CD4-positive, alpha-beta T cell (primary cell): ENCODE results near the gene UPF3A. TPM values are rescaled to one million over a fixed set of nuclear protein-coding genes. Genes with fewer than 3 reads are reported as not detected.

Experiments used
- ATAC-seq: fragments of 200-7000 bp; cut with Tn5 transposase; one replicate; pipeline ENCODE4 v1.10.0; 2022; ENCODE audit warnings: mild to moderate bottlenecking; ENCODE audit not compliant: poor library complexity
- CTCF ChIA-PET: fragments of 350-600 bp; sonication (Branson Sonifier 250); formaldehyde crosslinking; loops from one replicate; lab custom pipeline; 2021; ENCODE audit warnings: antibody characterized with exemption, inconsistent platforms; lab: Charles Lee
- POLR2A ChIA-PET: fragments of 350-600 bp; sonication (Branson Sonifier 250); formaldehyde crosslinking; loops from one replicate; lab custom pipeline; 2021; ENCODE audit warnings: antibody characterized with exemption, inconsistent platforms; lab: Charles Lee
- DNase-seq, 14 experiments: peaks; one replicate each; pipeline ENCODE4 v3.0.0-alpha.2; 2013 to 2020; ENCODE audit warnings: mixed read lengths in 2 of 14
- H3K27ac ChIP-seq, 2 donors: one replicate each; pipeline versions ENCODE4 v1.5.1 to v1.7.0; 2013; ENCODE audit warnings: low read length in 2 of 2, low read depth in 1 of 2, mild to moderate bottlenecking in 1 of 2
- H3K27me3 ChIP-seq, 2 experiments: 1 replicate in 1 of 2; 2 replicates in 1 of 2; pipeline versions ENCODE4 v1.6.1 to v1.7.0; 2013; ENCODE audit warnings: low read length in 2 of 2, control low read depth in 1 of 2, mild to moderate bottlenecking in 1 of 2, moderate library complexity in 1 of 2; ENCODE audit not compliant: insufficient read depth in 2 of 2, control insufficient read depth in 1 of 2
- H3K36me3 ChIP-seq: one replicate; pipeline ENCODE4 v1.6.1; 2013; ENCODE audit warnings: low read length, control low read depth; ENCODE audit not compliant: insufficient read depth
- H3K4me1 ChIP-seq: one replicate; pipeline ENCODE4 v1.6.1; 2013; ENCODE audit warnings: low read length, control low read depth; ENCODE audit not compliant: insufficient read depth
- H3K4me3 ChIP-seq: one replicate; pipeline ENCODE4 v1.5.1; 2013; ENCODE audit warnings: mild to moderate bottlenecking, low read length, moderate library complexity
- H3K9me3 ChIP-seq, 2 experiments: 1 replicate in 1 of 2; 2 replicates in 1 of 2; pipeline versions ENCODE4 v1.6.1 to v1.7.0; 2013; ENCODE audit warnings: low read length in 2 of 2, mild to moderate bottlenecking in 2 of 2, control low read depth in 1 of 2, moderate library complexity in 1 of 2; ENCODE audit not compliant: control insufficient read depth in 1 of 2, insufficient read depth in 1 of 2
- H3K27ac Mint-ChIP-seq: one replicate; pipeline ENCODE4 v1.8.0; 2020; ENCODE audit warnings: mixed read lengths
- H3K27me3 Mint-ChIP-seq: one replicate; pipeline ENCODE4 v1.8.0; 2021; ENCODE audit warnings: mixed read lengths
- H3K36me3 Mint-ChIP-seq: one replicate; pipeline ENCODE4 v1.8.0; 2021; ENCODE audit warnings: low read depth, mixed read lengths
- H3K4me1 Mint-ChIP-seq: one replicate; pipeline ENCODE4 v1.8.0; 2021; ENCODE audit warnings: low read depth, mixed read lengths
- H3K4me3 Mint-ChIP-seq: one replicate; pipeline ENCODE4 v1.8.0; 2020; ENCODE audit warnings: mild to moderate bottlenecking, mixed read lengths
- H3K9me3 Mint-ChIP-seq: one replicate; pipeline ENCODE4 v1.8.0; 2020; ENCODE audit warnings: mixed read lengths
- intact Hi-C, 2 experiments: fragments of 100-400 bp; cut with DNase I in 1 of 2; cut with micrococcal nuclease in 1 of 2; formaldehyde crosslinking; loops; one replicate each; pipeline versions ENCODE4 v1.15.1 to v1.9.0; 2023 to 2025; cut with DNase I, micrococcal nuclease
- total RNA-seq, 174 experiments: library from RNA in 2 of 174; stranded (reverse) in 2 of 174; gene quantifications; one replicate each; pipeline ENCODE4 v1.2.3 and lab custom pipeline; 2021 to 2026
- TF ChIP-seq, protein P1 (sequence below): fragments of 200-600 bp; IDR thresholded peaks from one replicate; pipeline ENCODE4 v1.8.0; 2022; ENCODE audit warnings: antibody characterized with exemption, mild to moderate bottlenecking

The UPF3A gene
- total RNA-seq, 2 experiments from 2014 or later: 31.8 TPM

DNA sequence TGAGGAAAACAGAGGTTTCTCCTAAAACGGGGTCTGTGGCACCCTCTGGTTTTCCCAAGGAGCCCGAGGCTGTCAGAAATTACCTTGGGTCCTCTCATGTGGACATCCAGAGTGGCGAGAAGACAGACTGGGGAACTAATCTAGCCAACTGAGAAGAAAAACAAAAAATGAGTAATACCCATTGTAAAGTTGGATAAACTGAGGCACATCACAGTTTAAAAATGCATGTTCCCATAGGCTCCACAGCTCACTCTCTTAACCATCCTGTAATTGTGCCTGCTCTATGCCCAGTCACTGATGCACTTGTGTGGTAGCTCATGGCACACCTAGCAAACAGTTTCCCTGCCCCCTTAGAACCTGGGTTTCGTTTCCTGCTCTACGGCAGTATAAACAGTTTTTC lies 15.2 kb upstream of the UPF3A start:
- no peaks in the 10 kb centered on the region for H3K27me3 ChIP-seq
- POLR2A ChIA-PET: no interaction called here
- Mint-ChIP-seq H3K4me3 (no peak overlapping the region), H3K9me3 (no peaks in the 10 kb centered on the region), H3K27me3 (no peaks in the 10 kb centered on the region), H3K4me1 (peaks cover 40% of the 10 kb centered on the region), H3K27ac (no peak overlapping the region), H3K36me3 (peaks cover 95% of the 10 kb centered on the region)
- H3K9me3 ChIP-seq: no peaks in the 10 kb centered on the region
- H3K4me3 ChIP-seq: peak overlapping the region; percentile 47
- H3K27ac ChIP-seq: no peak overlapping the region
- TF ChIP-seq, protein P1, sequence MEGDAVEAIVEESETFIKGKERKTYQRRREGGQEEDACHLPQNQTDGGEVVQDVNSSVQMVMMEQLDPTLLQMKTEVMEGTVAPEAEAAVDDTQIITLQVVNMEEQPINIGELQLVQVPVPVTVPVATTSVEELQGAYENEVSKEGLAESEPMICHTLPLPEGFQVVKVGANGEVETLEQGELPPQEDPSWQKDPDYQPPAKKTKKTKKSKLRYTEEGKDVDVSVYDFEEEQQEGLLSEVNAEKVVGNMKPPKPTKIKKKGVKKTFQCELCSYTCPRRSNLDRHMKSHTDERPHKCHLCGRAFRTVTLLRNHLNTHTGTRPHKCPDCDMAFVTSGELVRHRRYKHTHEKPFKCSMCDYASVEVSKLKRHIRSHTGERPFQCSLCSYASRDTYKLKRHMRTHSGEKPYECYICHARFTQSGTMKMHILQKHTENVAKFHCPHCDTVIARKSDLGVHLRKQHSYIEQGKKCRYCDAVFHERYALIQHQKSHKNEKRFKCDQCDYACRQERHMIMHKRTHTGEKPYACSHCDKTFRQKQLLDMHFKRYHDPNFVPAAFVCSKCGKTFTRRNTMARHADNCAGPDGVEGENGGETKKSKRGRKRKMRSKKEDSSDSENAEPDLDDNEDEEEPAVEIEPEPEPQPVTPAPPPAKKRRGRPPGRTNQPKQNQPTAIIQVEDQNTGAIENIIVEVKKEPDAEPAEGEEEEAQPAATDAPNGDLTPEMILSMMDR: no peak
- intact Hi-C loops: no loop called here
- CTCF ChIA-PET: no interaction called here
- H3K4me1 ChIP-seq: peaks cover 50% of the 10 kb centered on the region
- peaks cover 61% of the 10 kb centered on the region for H3K36me3 ChIP-seq
- DNase-seq (no peak), ATAC-seq (no peak)

DNA sequence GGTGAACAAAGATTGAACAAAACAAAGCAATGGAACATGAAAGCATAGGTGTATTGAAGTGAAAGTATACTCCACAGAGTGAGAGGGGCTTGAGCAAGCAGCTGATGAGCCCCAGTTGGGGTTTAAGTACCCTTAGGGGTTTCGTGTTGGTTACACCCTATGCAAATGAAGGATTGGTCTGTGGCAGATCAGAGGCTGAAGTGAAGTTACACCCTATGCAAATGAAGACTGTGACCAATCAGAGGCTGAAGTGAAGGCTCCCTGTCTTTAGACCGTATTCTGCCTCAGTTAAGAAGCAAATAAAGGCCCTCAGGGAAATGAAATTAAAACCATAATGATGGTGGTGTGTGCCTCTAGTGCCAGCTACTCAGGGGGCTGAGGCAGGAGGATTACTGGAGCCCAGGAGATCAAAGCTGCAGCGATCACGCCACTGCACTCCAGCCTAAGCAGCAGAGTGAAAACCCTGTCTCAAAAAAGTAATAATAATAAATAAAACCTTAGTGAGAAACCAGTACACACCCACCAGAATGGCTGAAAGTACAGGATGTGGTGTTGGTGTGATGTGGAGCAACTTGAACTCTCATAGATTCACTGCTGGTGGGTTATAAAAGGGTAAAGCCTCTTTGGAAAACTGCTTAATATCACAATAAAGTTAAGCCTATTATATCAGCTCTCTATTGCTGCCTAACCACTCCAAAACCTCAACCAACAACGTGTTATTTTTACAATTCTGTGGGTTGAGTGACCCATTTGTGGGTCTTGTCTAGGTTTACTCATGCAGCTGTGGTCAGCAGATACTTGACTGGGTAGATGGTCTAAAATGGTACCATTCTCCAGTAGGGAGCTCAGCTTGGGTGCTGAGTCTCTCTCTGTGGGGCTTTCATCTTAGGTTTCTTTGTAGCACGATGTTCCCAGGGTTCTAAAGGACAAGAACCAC lies 12.8 kb upstream of the UPF3A start:
- H3K27me3 Mint-ChIP-seq: no peaks in the 10 kb centered on the region
- no peaks in the 10 kb centered on the region for H3K9me3 Mint-ChIP-seq
- peaks cover 92% of the 10 kb centered on the region for H3K36me3 Mint-ChIP-seq
- Histone ChIP-seq H3K27me3 (no peaks in the 10 kb centered on the region), H3K36me3 (peaks cover 58% of the 10 kb centered on the region), H3K4me1 (peaks cover 33% of the 10 kb centered on the region), H3K9me3 (no peaks in the 10 kb centered on the region), H3K4me3 (peak overlapping the region; percentile 47), H3K27ac (peak overlapping the region in 1 of 2 donors; percentile 29)
- ChIA-PET POLR2A (interaction anchor here (1.4 kb wide), 1 partner anchor 11 kb away, joined by 5 read pairs; no protein-coding TSS in a partner anchor), CTCF (no interaction called here)
- DNase-seq: peak in 3 of 14 experiments; percentile 40 to 76 (median 53)
- TF ChIP-seq, protein P1: no peak
- H3K4me1 Mint-ChIP-seq: peaks cover 16% of the 10 kb centered on the region
- peak overlapping the region; percentile 30 for H3K4me3 Mint-ChIP-seq
- peak overlapping the region; percentile 49 for H3K27ac Mint-ChIP-seq
- peak; percentile 32 for ATAC-seq
- intact Hi-C loops: no loop called here

DNA sequence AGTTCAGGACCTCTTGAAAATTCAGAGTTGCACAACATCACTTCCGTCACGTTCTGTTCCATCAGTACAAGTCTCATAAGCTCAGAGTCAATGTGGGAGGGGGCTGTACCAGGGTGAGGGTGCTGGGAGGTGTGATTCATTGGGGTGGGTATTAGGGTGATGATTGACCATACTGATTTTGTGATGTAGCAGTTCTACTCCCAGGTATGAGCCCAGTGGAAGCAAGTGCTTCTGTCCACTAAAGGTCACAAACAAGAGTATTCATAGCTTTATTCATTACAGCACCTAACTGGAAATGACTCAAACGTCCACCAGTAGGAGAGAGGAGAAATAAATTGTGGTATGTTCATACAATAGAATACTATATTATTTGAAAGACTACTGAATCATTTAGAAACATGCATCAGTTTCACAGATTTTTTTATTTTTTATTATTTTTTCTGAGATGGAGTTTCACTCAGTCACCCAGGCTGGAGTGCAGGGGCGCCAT lies 12.1 kb upstream of the UPF3A start:
- Mint-ChIP-seq H3K27ac (peak overlapping the region; percentile 49), H3K9me3 (no peaks in the 10 kb centered on the region), H3K27me3 (no peaks in the 10 kb centered on the region), H3K4me1 (peaks cover 13% of the 10 kb centered on the region), H3K4me3 (no peak overlapping the region), H3K36me3 (peaks cover 92% of the 10 kb centered on the region)
- ChIA-PET POLR2A (interaction anchor here (1.4 kb wide), 1 partner anchor 10 kb away, joined by 5 read pairs; no protein-coding TSS in a partner anchor), CTCF (no interaction called here)
- Histone ChIP-seq H3K36me3 (peaks cover 54% of the 10 kb centered on the region), H3K27me3 (no peaks in the 10 kb centered on the region), H3K4me1 (peaks cover 28% of the 10 kb centered on the region), H3K4me3 (no peak overlapping the region), H3K27ac (peak overlapping the region in 1 of 2 donors; percentile 29), H3K9me3 (no peaks in the 10 kb centered on the region)
- ATAC-seq: no peak
- DNase-seq: no peak
- TF ChIP-seq, protein P1: no peak
- intact Hi-C loops: no loop called here
